Thoracic aorta (tissue), 2 donors: ENCODE data around the gene EEF1AKMT1. TPM values are rescaled to one million over a fixed set of nuclear protein-coding genes. Genes with fewer than 3 reads are reported as not detected.

Experiments used
- ATAC-seq: fragments of 150-250 bp; one replicate; pipeline ENCODE4 v1.8.0; 2017; ENCODE audit warnings: low read depth; ENCODE audit not compliant: insufficient number of reproducible peaks, low FRiP score
- DNase-seq: peaks from one replicate; pipeline ENCODE4 v3.0.0-alpha.2; 2020; ENCODE audit warnings: low spot score
- H3K27ac ChIP-seq, 2 donors: fragments of 200-600 bp; sonication (generic); 1 replicate in 1 of 2; 2 replicates in 1 of 2; pipeline ENCODE4 v1.5.1; 2016; ENCODE audit warnings: mild to moderate bottlenecking in 2 of 2, moderate library complexity in 2 of 2
- H3K27me3 ChIP-seq: fragments of 200-600 bp; sonication (generic); replicated peaks from 2 replicates; pipeline ENCODE4 v1.6.0; 2016; ENCODE audit warnings: mild to moderate bottlenecking; ENCODE audit not compliant: insufficient read depth
- H3K36me3 ChIP-seq: fragments of 200-600 bp; sonication (generic); one replicate; pipeline ENCODE4 v1.5.1; 2016
- H3K4me1 ChIP-seq, 2 donors: fragments of 200-600 bp; sonication (generic); 1 replicate in 1 of 2; 2 replicates in 1 of 2; pipeline versions ENCODE4 v1.5.1 to v1.6.0; 2016; ENCODE audit warnings: low read depth in 2 of 2, mild to moderate bottlenecking in 1 of 2; ENCODE audit not compliant: control insufficient read depth in 1 of 2
- H3K4me3 ChIP-seq: fragments of 200-600 bp; sonication (generic); 2 replicates; pipeline ENCODE4 v1.5.1; 2016; ENCODE audit warnings: mild to moderate bottlenecking
- H3K9me3 ChIP-seq: fragments of 200-600 bp; sonication (generic); 2 replicates; pipeline ENCODE4 v1.5.1; 2016
- total RNA-seq, 2 donors: library from RNA; depleted of rRNA; stranded (reverse); fragments of >200 nt; gene quantifications; one replicate each; pipeline versions ENCODE4 v1.1.0 to v1.2.3, GENCODE V29; 2016
- TF ChIP-seq, protein P1 (sequence below): fragments of 200-600 bp; sonication (generic); IDR thresholded peaks from one replicate; pipeline ENCODE4 v1.5.1; 2019; ENCODE audit warnings: antibody characterized with exemption

EEF1AKMT1 gene
- total RNA-seq, 2 donors from 2014 or later: 8.4 to 12.7 TPM

DNA sequence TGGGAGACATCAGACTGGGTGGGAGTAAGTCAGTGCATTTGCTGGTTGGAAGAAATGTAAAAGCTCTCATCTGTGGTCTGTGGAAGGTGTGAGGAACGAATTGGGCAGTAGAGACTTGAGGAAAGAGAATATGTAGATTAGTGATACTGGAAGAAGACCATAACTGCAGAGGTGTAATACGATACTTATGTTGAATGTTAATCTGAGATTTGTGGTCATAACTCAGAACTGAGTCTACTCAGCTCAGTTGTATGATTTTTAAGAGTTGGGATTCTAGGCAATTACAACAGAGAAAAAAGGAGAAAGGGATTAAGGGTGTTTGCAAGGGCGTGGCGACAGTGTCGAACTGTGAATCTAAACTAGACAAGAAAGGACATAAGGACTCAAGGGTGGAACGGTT, 73.5 kb downstream of the EEF1AKMT1 start:
- ATAC-seq: no peak
- DNase-seq: no peak
- no peak overlapping the region for H3K4me3 ChIP-seq
- TF ChIP-seq, protein P1, sequence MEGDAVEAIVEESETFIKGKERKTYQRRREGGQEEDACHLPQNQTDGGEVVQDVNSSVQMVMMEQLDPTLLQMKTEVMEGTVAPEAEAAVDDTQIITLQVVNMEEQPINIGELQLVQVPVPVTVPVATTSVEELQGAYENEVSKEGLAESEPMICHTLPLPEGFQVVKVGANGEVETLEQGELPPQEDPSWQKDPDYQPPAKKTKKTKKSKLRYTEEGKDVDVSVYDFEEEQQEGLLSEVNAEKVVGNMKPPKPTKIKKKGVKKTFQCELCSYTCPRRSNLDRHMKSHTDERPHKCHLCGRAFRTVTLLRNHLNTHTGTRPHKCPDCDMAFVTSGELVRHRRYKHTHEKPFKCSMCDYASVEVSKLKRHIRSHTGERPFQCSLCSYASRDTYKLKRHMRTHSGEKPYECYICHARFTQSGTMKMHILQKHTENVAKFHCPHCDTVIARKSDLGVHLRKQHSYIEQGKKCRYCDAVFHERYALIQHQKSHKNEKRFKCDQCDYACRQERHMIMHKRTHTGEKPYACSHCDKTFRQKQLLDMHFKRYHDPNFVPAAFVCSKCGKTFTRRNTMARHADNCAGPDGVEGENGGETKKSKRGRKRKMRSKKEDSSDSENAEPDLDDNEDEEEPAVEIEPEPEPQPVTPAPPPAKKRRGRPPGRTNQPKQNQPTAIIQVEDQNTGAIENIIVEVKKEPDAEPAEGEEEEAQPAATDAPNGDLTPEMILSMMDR: no peak
- H3K36me3 ChIP-seq: no peaks in the 10 kb centered on the region
- H3K27me3 ChIP-seq: no peaks in the 10 kb centered on the region
- H3K4me1 ChIP-seq: peaks cover 0 to 16% of the 10 kb centered on the region in 2 donors
- H3K9me3 ChIP-seq: no peaks in the 10 kb centered on the region
- H3K27ac ChIP-seq: no peak overlapping the region

DNA sequence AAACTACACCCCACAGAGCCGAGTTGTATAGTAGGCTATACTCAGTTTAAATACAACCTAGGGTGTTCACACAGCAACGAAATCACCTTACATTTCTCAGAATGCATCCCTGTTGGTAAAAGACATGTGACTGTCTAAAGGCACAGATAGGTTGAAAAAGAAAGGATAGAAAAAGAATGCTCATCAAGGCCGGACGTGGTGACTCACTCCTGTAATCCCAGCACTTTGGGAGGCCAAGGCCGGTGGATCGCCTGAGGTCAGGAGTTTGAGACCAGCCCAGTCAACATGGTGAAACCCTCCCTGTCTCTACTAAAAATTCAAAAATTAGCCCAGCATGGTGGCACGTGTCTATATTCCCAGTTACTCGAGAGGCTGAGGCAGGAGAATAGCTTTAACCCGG, 74.0 kb downstream of the EEF1AKMT1 start:
- H3K27me3 ChIP-seq: no peaks in the 10 kb centered on the region
- no peaks in the 10 kb centered on the region for H3K36me3 ChIP-seq
- TF ChIP-seq, protein P1: no peak
- ATAC-seq: no peak
- DNase-seq: no peak
- no peaks in the 10 kb centered on the region for H3K9me3 ChIP-seq
- H3K4me3 ChIP-seq: no peak overlapping the region
- no peak overlapping the region for H3K27ac ChIP-seq
- peaks cover 0 to 16% of the 10 kb centered on the region in 2 donors for H3K4me1 ChIP-seq

DNA sequence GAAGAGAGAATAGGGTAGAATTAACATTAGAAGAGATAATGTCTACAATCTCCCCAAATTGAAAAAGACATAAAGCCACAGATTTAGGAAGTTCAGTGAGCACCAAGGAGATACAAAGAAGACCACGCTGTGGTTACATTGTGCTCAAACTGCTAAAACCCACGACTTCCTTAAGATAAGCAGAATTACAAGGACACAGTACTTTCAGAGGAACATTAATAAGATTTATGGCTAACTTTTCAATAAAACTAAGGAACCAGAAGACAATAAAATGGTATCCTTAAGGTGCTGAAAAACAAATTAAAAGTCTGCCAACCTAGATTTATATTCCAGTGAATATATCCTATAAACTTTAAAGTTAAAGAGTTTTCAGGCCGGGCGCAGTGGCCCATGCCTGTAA, 77.7 kb downstream of the EEF1AKMT1 start:
- ATAC-seq: no peak
- Histone ChIP-seq H3K4me3 (no peak overlapping the region), H3K27ac (no peak overlapping the region), H3K9me3 (no peaks in the 10 kb centered on the region), H3K4me1 (no peaks in the 10 kb centered on the region), H3K36me3 (no peaks in the 10 kb centered on the region), H3K27me3 (no peaks in the 10 kb centered on the region)
- no peak for DNase-seq
- TF ChIP-seq, protein P1: no peak

DNA sequence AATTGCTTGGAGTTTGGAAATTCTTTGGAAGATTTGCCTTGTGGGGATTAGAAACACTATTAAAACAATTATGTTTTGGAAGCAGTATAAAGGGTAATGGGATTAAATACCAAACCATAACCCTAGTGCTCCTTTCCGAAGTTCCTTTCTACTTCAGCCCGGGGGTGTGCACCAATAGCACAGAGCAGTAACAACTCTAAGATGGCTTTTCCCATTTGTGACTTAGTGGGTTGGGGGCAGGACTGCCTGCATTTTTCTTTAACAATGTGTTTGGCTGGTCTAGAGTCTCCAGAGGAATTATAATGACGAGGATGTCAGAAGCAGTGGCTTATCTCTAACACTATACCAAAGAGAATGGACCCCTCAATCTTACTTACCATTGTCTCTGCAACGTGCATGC, 82.1 kb downstream of the EEF1AKMT1 start:
- Histone ChIP-seq H3K36me3 (no peaks in the 10 kb centered on the region), H3K27me3 (no peaks in the 10 kb centered on the region), H3K4me1 (no peaks in the 10 kb centered on the region), H3K27ac (no peak overlapping the region), H3K4me3 (no peak overlapping the region), H3K9me3 (no peaks in the 10 kb centered on the region)
- TF ChIP-seq, protein P1: no peak
- ATAC-seq (no peak), DNase-seq (no peak)

DNA sequence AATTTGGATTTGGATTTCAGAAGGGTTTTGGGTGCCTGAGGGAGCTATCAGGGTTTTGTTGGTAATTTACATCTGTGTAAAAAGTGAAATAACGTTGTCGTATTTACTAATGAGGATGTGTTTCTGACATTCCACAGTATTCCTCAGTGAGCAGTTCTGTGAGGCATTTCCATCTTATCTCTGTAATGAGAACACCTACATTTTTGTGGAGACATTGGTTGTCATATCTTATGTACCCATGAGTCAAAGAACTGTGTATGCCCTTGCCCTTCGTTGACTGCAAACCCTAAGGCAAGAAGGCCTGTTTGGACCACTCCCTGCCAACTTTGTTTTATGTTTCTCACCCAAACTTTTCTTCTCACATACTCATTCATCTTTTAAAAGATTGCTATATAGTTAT, 84.5 kb downstream of the EEF1AKMT1 start:
- no peaks in the 10 kb centered on the region for H3K9me3 ChIP-seq
- no peaks in the 10 kb centered on the region for H3K4me1 ChIP-seq
- no peak overlapping the region for H3K27ac ChIP-seq
- no peaks in the 10 kb centered on the region for H3K27me3 ChIP-seq
- H3K36me3 ChIP-seq: no peaks in the 10 kb centered on the region
- TF ChIP-seq, protein P1: no peak
- H3K4me3 ChIP-seq: no peak overlapping the region
- no peak for ATAC-seq
- no peak for DNase-seq
